ENCODE measurements around the gene ANGPTL4.

The ANGPTL4 gene

DNA sequence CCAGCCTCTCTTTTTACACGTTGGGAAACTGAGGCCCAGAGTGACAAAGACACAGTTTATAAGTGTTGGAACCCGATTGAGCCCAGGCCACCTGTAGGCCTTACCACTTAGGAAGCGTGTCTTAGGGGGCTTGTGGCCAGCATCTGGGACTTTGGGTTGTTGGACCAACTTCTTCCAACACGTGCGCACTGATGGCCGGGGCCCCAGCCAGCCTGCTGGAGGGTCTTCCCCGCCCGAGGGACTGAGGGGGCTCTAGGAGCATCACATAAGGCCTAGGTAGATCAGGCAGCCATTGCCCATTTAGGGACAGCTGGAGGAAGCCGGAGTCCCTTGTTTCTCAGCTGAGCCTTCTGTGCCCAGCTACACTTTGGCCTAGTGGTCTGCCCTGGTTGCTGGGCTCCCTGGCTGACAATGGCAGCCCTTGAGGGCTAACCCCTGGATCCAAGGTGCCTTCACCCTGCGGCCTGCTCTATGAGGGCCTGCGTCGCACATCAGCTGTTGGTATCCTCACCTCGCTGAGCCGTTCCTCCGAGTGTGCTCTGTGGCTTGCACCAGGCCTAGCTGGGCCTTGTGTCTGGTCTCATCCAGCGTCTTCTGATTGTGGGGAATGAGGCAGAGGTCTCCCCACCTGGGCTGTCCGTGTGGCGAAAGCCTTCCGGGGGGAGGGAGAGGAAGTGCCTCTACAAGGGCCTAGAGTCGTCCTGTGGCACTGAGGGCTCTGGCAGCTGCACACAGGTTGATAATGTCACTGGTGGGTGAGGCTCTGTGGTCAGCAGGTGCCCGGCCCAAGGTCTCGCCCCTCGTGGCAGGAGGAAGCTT is 27.5 kb downstream of the ANGPTL4 start:
- ChIA-PET POLR2A (interaction anchor here (0.5 to 2.2 kb wide), 6 partner anchors 26 to 224 kb away, joined by 3 to 19 read pairs (median 3); partner anchors contain the start of gene ZNF414), CTCF (interaction anchor here (0.7 kb wide), 1 partner anchor 37 kb away, joined by 3 read pairs; no protein-coding TSS in a partner anchor)
- TF ChIP-seq CTBP1 (IDR thresholded peaks at IDR 0.05; ENCODE audit: borderline replicate concordance) (no peak), FOXM1 (IDR thresholded peaks at IDR 0.05; ENCODE audit: borderline replicate concordance) (no peak), TARDBP (IDR thresholded peaks at IDR 0.05) (no peak), NFRKB (IDR thresholded peaks at IDR 0.05) (no peak), L3MBTL2 (conservative IDR thresholded peaks at IDR 0.05) (no peak), FOXA1 (IDR thresholded peaks at IDR 0.05) (no peak), HDGF (IDR thresholded peaks at IDR 0.05; ENCODE audit: borderline replicate concordance) (no peak)
- no peak for DNase-seq (ENCODE audit: extremely low spot score)

DNA sequence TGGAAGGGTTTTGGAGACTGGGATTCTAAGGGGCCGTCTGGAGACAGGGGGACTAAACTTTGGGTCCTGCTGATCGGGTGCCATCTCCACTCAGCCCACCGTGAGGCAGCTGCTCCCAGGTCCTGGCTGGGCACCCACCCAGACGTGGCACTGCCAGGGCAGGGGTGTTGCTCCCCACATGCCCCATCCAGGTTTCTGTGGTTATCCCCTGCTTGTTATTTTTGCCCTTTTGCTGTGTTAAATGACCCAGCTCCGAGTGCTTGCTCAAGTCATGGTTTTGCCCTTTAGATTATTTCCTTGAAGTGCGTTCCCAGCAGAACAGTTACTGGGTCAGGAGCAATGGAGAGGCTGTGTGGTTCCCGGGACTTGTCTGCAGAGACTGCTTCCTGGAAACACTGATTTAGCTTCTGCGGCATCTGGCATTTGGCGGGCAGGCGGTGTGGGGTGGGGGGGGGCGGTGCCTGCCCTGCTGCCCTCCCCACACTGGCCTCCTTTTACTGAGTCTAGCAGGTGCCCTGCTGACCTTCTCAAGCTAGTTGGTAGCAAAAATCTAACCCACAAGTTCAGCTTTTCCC is 28.1 kb downstream of the ANGPTL4 start:
- POLR2A ChIA-PET: interaction anchor here (0.6 kb wide), 1 partner anchor 177 kb away, joined by 3 read pairs; no protein-coding TSS in a partner anchor
- CTCF ChIA-PET: interaction anchor here (0.6 to 0.7 kb wide), 2 partner anchors 37 to 68 kb away, joined by 3 read pairs; no protein-coding TSS in a partner anchor
- no peak for DNase-seq (ENCODE audit: extremely low spot score)
- TF ChIP-seq HDGF (IDR thresholded peaks at IDR 0.05; ENCODE audit: borderline replicate concordance): no peak
- no peak for TF ChIP-seq ELF4 (IDR thresholded peaks at IDR 0.05)
- no peak for TF ChIP-seq FOXA1 (IDR thresholded peaks at IDR 0.05)
- TF ChIP-seq FOXK2 (IDR thresholded peaks at IDR 0.05): no peak
- no peak for TF ChIP-seq ARNT (IDR thresholded peaks at IDR 0.05)

DNA sequence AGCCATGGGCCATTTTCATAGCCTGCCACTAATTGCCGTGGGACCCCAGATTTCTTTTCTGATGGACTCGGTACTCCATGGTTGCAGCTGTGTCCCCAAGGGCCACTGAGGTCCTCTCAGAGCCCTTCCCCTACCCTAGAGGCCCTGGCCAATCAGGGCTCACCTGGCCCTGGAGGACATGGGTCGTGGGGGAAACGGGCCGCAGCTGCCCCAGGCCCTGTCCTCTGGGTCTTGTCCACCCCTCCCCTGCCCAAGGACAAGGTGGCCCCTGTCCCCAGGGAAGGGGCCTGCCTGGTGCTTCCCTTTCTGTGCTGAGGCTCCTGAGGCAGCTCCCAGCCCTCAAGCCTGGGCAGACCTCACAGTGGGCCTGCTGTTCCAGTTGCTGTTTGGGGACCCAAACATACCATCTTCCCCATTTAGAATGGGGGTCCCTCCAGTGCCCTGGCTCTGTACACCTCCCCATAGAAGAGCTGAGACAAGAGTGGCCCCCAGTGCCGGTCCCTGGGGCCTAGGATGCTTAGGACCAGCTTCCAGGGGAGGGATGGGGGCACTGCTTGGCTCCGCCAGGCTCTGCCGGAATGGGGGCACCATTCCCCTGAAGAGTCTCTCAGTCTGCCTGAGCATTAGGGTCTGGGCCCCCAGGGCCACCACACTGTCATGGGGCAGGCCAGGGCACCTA is 29.4 kb downstream of the ANGPTL4 start:
- CTCF ChIA-PET: no interaction called here
- no peak for DNase-seq (ENCODE audit: extremely low spot score)
- TF ChIP-seq CTBP1 (IDR thresholded peaks at IDR 0.05; ENCODE audit: borderline replicate concordance): no peak
- no peak for TF ChIP-seq SUZ12 (IDR thresholded peaks at IDR 0.05)
- no peak for TF ChIP-seq NFRKB (IDR thresholded peaks at IDR 0.05)
- TF ChIP-seq HDGF (IDR thresholded peaks at IDR 0.05; ENCODE audit: borderline replicate concordance): no peak
- no peak for TF ChIP-seq L3MBTL2 (conservative IDR thresholded peaks at IDR 0.05)
- TF ChIP-seq BHLHE40 (IDR thresholded peaks at IDR 0.05; ENCODE audit: borderline replicate concordance): no peak
- TF ChIP-seq, protein P1, sequence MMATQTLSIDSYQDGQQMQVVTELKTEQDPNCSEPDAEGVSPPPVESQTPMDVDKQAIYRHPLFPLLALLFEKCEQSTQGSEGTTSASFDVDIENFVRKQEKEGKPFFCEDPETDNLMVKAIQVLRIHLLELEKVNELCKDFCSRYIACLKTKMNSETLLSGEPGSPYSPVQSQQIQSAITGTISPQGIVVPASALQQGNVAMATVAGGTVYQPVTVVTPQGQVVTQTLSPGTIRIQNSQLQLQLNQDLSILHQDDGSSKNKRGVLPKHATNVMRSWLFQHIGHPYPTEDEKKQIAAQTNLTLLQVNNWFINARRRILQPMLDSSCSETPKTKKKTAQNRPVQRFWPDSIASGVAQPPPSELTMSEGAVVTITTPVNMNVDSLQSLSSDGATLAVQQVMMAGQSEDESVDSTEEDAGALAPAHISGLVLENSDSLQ (IDR thresholded peaks at IDR 0.05): no peak
- no peak for TF ChIP-seq SP1 (IDR thresholded peaks at IDR 0.05)
- TF ChIP-seq ARNT (IDR thresholded peaks at IDR 0.05): no peak
- TF ChIP-seq FOXA1 (IDR thresholded peaks at IDR 0.05): no peak
- no peak for TF ChIP-seq FOXM1 (IDR thresholded peaks at IDR 0.05; ENCODE audit: borderline replicate concordance)
- TF ChIP-seq LEF1 (IDR thresholded peaks at IDR 0.05; ENCODE audit: borderline replicate concordance): no peak
- no peak for TF ChIP-seq ELF4 (IDR thresholded peaks at IDR 0.05)
- TF ChIP-seq TARDBP (IDR thresholded peaks at IDR 0.05): no peak
- POLR2A ChIA-PET: no interaction called here

DNA sequence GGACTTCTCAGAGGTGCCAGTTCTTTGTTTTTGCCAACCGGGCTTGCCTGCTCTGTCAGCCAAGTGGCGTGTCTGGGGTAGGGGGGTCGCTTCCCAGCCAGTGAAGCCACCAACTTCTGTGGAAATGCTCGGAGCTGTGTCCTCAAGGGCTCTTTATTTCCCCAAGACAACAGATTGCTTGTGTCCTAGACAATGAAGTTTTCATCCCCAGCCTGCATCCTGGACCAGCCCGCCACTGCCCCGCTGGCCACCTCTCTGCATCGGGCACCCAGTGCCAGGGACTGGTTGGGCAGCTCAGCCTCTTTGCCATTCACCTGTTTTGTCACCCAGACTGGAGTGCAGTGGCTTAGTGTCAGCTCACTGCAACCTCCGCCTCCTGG is 29.9 kb downstream of the ANGPTL4 start:
- no peak for DNase-seq (ENCODE audit: extremely low spot score)
- POLR2A ChIA-PET: no interaction called here
- CTCF ChIA-PET: interaction anchor here (1.3 kb wide), 1 partner anchor 40 kb away, joined by 3 read pairs; no protein-coding TSS in a partner anchor
- no peak for TF ChIP-seq TARDBP (IDR thresholded peaks at IDR 0.05)
- no peak for TF ChIP-seq ELF4 (IDR thresholded peaks at IDR 0.05)
- TF ChIP-seq, protein P1 (IDR thresholded peaks at IDR 0.05): no peak
- no peak for TF ChIP-seq SUZ12 (IDR thresholded peaks at IDR 0.05)
- no peak for TF ChIP-seq SP1 (IDR thresholded peaks at IDR 0.05)
- TF ChIP-seq LEF1 (IDR thresholded peaks at IDR 0.05; ENCODE audit: borderline replicate concordance): no peak
- TF ChIP-seq HDGF (IDR thresholded peaks at IDR 0.05; ENCODE audit: borderline replicate concordance): no peak
- no peak for TF ChIP-seq ARNT (IDR thresholded peaks at IDR 0.05)
- no peak for TF ChIP-seq NFRKB (IDR thresholded peaks at IDR 0.05)
- TF ChIP-seq BHLHE40 (IDR thresholded peaks at IDR 0.05; ENCODE audit: borderline replicate concordance): no peak
- no peak for TF ChIP-seq FOXK2 (IDR thresholded peaks at IDR 0.05)
- TF ChIP-seq ZNF384 (IDR thresholded peaks at IDR 0.05): no peak
- TF ChIP-seq CTBP1 (IDR thresholded peaks at IDR 0.05; ENCODE audit: borderline replicate concordance): no peak
- no peak for TF ChIP-seq FOXA1 (IDR thresholded peaks at IDR 0.05)
- no peak for TF ChIP-seq FOXM1 (IDR thresholded peaks at IDR 0.05; ENCODE audit: borderline replicate concordance)
- no peak for TF ChIP-seq L3MBTL2 (conservative IDR thresholded peaks at IDR 0.05)

- TF ChIP-seq FOXM1 (IDR thresholded peaks at IDR 0.05; ENCODE audit: borderline replicate concordance) (no peak), SP1 (IDR thresholded peaks at IDR 0.05) (no peak), BHLHE40 (IDR thresholded peaks at IDR 0.05; ENCODE audit: borderline replicate concordance) (no peak), HDGF (IDR thresholded peaks at IDR 0.05; ENCODE audit: borderline replicate concordance) (no peak), NFRKB (IDR thresholded peaks at IDR 0.05) (no peak), FOXK2 (IDR thresholded peaks at IDR 0.05) (no peak), TARDBP (IDR thresholded peaks at IDR 0.05) (no peak), ELF4 (IDR thresholded peaks at IDR 0.05) (no peak), LEF1 (IDR thresholded peaks at IDR 0.05; ENCODE audit: borderline replicate concordance) (no peak), ARNT (IDR thresholded peaks at IDR 0.05) (no peak), ZNF384 (IDR thresholded peaks at IDR 0.05) (no peak), CTBP1 (IDR thresholded peaks at IDR 0.05; ENCODE audit: borderline replicate concordance) (no peak), FOXA1 (IDR thresholded peaks at IDR 0.05) (no peak), L3MBTL2 (conservative IDR thresholded peaks at IDR 0.05) (no peak), SUZ12 (IDR thresholded peaks at IDR 0.05) (no peak)
- TF ChIP-seq, protein P1 (IDR thresholded peaks at IDR 0.05): no peak
- ChIA-PET CTCF (interaction anchor here (0.8 to 1.0 kb wide), 2 partner anchors 14 to 41 kb away, joined by 3 to 8 read pairs; no protein-coding TSS in a partner anchor), POLR2A (no interaction called here)
- no peak for DNase-seq (ENCODE audit: extremely low spot score)
These were observed 31.7 kb downstream of the ANGPTL4 start for GRCh38 chr19:8395621-8396082.
